Measurements from ENCODE around the gene ABHD17C.

The ABHD17C gene

GRCh38 chr15:80691575-80691974, 3.5 kb upstream of the ABHD17C start:
- no peak for DNase-seq

- peak in 1 of 2 experiments; percentile 41 for DNase-seq
Measured at GRCh38 chr15:80693682-80694610, 1.2 kb upstream of the ABHD17C start.

GRCh38 chr15:80694611-80695098, 455 bp upstream of the ABHD17C start:
- DNase-seq, result no peak

GRCh38 chr15:80695911-80696661, 976 bp downstream of the ABHD17C start:
- peak; percentile 33 to 40 for DNase-seq

GRCh38 chr15:80697075-80697685, 2.1 kb downstream of the ABHD17C start:
- no peak for DNase-seq

GRCh38 chr15:80698676-80699075, 3.6 kb downstream of the ABHD17C start:
- no peak for DNase-seq

GRCh38 chr15:80699981-80700380, 4.9 kb downstream of the ABHD17C start:
- DNase-seq, result no peak

- no peak for DNase-seq
Measured at GRCh38 chr15:80701676-80702311, 6.7 kb downstream of the ABHD17C start.

GRCh38 chr15:80703081-80703480, 8.0 kb downstream of the ABHD17C start:
- DNase-seq, result no peak

GRCh38 chr15:80703965-80704364, 8.9 kb downstream of the ABHD17C start:
- no peak for DNase-seq

GRCh38 chr15:80706161-80706560, 11.1 kb downstream of the ABHD17C start:
- DNase-seq, result no peak

GRCh38 chr15:80709542-80709941, 14.4 kb downstream of the ABHD17C start:
- DNase-seq, result no peak

GRCh38 chr15:80710635-80711554, 15.8 kb downstream of the ABHD17C start:
- DNase-seq, result no peak

- DNase-seq, result no peak
Measured at GRCh38 chr15:80711886-80712285, 16.8 kb downstream of the ABHD17C start.

GRCh38 chr15:80712956-80713355, 17.8 kb downstream of the ABHD17C start:
- DNase-seq, result no peak

- DNase-seq, result no peak
Measured at GRCh38 chr15:80721476-80721875, 26.4 kb downstream of the ABHD17C start.

- no peak for DNase-seq
Measured at GRCh38 chr15:80722811-80723210, 27.7 kb downstream of the ABHD17C start.

GRCh38 chr15:80727196-80727595, 32.1 kb downstream of the ABHD17C start:
- DNase-seq, result no peak

- no peak for DNase-seq
Measured at GRCh38 chr15:80727596-80727995, 32.5 kb downstream of the ABHD17C start.

- no peak for DNase-seq
Measured at GRCh38 chr15:80730387-80730786, 35.3 kb downstream of the ABHD17C start.

GRCh38 chr15:80730926-80731325, 35.8 kb downstream of the ABHD17C start:
- DNase-seq, result no peak

- no peak for DNase-seq
Measured at GRCh38 chr15:80732167-80732566, 37.1 kb downstream of the ABHD17C start.

All from AML-193 (cell line).